ENCODE results near the gene ZNF354B. TPM values are rescaled to one million over a fixed set of nuclear protein-coding genes. Genes with fewer than 3 reads are reported as not detected.

The ZNF354B gene
- total and polyA plus RNA-seq, 2 of the 13 experiments (the other 11 are each of a cell fraction or from before 2014, with no cell fraction given), result 7.8 to 10.3 TPM

DNA sequence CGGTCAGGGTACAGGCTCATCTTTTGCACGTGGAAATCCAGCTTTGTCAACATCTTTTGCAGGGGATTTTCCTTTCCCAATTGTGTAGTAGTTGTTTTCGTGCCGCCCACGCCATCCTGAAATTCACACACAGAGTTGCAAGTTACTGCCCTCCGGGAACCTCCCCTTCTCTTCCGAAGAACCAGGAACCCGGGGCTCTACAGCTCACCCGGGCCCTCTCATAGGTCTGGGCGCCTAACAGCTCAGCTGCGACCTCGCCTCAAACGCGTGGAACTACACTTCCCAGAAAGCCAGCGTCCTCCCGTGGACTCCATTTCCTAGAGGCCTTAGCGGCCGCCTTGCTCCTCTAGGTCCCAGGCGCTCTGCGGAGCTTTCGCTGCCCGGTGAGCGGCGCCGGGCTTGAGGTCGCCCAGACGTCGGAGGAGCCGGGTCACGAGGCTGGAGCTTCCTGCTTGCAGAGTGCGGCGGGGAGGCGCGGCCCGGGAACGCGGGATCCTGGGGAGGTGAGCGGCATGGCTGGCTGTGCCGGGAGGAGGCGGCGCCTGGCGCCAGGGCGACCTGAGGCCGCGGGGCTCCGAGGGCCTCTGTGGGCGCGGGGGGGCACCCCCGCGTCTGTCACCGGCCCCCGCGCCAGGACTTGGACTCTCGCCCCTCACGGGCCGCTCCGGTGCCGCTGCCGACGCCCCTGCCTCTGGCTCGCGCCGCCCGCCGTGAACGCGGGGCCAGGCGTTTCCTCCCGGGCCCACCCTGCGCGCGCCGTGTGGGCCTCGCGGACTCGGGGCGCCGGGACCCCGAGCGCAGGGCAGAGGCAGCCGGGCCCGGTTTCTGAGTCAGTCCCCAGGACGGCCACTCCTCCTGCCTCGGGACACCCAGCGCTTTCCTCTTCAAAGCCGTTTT is at the start of gene ZNF354B (continued):
- peak; percentile 79; the same call in 1 of the 2 replicates for TF ChIP-seq ZNF761 (CRISPR knock-in tag; conservative IDR thresholded peaks at IDR 0.05)
- TF ChIP-seq, protein P1, sequence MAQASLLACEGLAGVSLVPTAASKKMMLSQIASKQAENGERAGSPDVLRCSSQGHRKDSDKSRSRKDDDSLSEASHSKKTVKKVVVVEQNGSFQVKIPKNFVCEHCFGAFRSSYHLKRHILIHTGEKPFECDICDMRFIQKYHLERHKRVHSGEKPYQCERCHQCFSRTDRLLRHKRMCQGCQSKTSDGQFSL (CRISPR knock-in tag; IDR thresholded peaks at IDR 0.05), result no peak
- TF ChIP-seq NFE2 (CRISPR knock-in tag; IDR thresholded peaks at IDR 0.05), result no peak
- no peak for TF ChIP-seq CENPT (CRISPR knock-in tag; IDR thresholded peaks at IDR 0.05; ENCODE audit: low read depth)
- TF ChIP-seq TCF12 (IDR thresholded peaks at IDR 0.05), result no peak
- TF ChIP-seq TCF12 (CRISPR knock-in tag; IDR thresholded peaks at IDR 0.05), result no peak
- TF ChIP-seq, protein P2, sequence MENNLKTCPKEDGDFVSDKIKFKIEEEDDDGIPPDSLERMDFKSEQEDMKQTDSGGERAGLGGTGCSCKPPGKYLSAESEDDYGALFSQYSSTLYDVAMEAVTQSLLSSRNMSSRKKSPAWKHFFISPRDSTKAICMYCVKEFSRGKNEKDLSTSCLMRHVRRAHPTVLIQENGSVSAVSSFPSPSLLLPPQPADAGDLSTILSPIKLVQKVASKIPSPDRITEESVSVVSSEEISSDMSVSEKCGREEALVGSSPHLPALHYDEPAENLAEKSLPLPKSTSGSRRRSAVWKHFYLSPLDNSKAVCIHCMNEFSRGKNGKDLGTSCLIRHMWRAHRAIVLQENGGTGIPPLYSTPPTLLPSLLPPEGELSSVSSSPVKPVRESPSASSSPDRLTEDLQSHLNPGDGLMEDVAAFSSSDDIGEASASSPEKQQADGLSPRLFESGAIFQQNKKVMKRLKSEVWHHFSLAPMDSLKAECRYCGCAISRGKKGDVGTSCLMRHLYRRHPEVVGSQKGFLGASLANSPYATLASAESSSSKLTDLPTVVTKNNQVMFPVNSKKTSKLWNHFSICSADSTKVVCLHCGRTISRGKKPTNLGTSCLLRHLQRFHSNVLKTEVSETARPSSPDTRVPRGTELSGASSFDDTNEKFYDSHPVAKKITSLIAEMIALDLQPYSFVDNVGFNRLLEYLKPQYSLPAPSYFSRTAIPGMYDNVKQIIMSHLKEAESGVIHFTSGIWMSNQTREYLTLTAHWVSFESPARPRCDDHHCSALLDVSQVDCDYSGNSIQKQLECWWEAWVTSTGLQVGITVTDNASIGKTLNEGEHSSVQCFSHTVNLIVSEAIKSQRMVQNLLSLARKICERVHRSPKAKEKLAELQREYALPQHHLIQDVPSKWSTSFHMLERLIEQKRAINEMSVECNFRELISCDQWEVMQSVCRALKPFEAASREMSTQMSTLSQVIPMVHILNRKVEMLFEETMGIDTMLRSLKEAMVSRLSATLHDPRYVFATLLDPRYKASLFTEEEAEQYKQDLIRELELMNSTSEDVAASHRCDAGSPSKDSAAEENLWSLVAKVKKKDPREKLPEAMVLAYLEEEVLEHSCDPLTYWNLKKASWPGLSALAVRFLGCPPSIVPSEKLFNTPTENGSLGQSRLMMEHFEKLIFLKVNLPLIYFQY (CRISPR knock-in tag; IDR thresholded peaks at IDR 0.05; ENCODE audit: borderline replicate concordance), result no peak
- TF ChIP-seq PHF5A (CRISPR knock-in tag; IDR thresholded peaks at IDR 0.05; ENCODE audit: low read depth, unreplicated experiment), result no peak
- TF ChIP-seq KLF13 (CRISPR knock-in tag; IDR thresholded peaks at IDR 0.05), result no peak
- no peak for TF ChIP-seq NR2F6 (IDR thresholded peaks at IDR 0.05)
- peak; percentile 47; the same call in 1 of the 2 replicates for TF ChIP-seq NR2F6 (CRISPR knock-in tag; IDR thresholded peaks at IDR 0.05)
- TF ChIP-seq TMF1 (CRISPR knock-in tag; IDR thresholded peaks at IDR 0.05; ENCODE audit: low read depth), result no peak
- TF ChIP-seq TCF7 (IDR thresholded peaks at IDR 0.05; ENCODE audit: low read depth), result no peak
- no peak for TF ChIP-seq MBD4 (IDR thresholded peaks at IDR 0.05; ENCODE audit: borderline replicate concordance, low read length)
- peak; percentile 28; the same call in 1 of the 2 replicates for TF ChIP-seq ZNF598 (CRISPR knock-in tag; IDR thresholded peaks at IDR 0.05; ENCODE audit: borderline replicate concordance)
- TF ChIP-seq, protein P3, sequence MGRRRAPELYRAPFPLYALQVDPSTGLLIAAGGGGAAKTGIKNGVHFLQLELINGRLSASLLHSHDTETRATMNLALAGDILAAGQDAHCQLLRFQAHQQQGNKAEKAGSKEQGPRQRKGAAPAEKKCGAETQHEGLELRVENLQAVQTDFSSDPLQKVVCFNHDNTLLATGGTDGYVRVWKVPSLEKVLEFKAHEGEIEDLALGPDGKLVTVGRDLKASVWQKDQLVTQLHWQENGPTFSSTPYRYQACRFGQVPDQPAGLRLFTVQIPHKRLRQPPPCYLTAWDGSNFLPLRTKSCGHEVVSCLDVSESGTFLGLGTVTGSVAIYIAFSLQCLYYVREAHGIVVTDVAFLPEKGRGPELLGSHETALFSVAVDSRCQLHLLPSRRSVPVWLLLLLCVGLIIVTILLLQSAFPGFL (CRISPR knock-in tag; IDR thresholded peaks at IDR 0.05), result no peak
- TF ChIP-seq CHD4 (IDR thresholded peaks at IDR 0.05; ENCODE audit: borderline replicate concordance, low read length), result no peak
- no peak for TF ChIP-seq KDM1A (CRISPR knock-in tag; IDR thresholded peaks at IDR 0.05)
- no peak for TF ChIP-seq ZNF724P (CRISPR knock-in tag; IDR thresholded peaks at IDR 0.05; ENCODE audit: borderline replicate concordance)
- TF ChIP-seq, protein P4, sequence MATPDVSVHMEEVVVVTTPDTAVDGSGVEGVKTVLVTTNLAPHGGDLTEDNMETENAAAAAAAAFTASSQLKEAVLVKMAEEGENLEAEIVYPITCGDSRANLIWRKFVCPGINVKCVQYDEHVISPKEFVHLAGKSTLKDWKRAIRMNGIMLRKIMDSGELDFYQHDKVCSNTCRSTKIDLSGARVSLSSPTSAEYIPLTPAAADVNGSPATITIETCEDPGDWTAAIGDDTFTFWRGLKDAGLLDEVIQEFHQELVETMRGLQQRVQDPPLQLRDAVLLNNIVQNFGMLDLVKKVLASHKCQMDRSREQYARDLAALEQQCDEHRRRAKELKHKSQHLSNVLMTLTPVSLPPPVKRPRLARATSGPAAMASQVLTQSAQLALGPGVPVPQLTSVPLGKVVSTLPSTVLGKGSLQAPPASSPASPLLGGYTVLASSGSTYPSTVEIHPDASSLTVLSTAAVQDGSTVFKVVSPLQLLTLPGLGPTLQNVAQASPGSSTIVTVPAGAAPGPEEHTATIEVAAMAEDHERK (CRISPR knock-in tag; IDR thresholded peaks at IDR 0.05; ENCODE audit: low read depth), result peak; percentile 51; the same call in 1 of the 2 replicates
- no peak for TF ChIP-seq TBX3 (IDR thresholded peaks at IDR 0.05; ENCODE audit: borderline replicate concordance)
- no peak for TF ChIP-seq MAZ (IDR thresholded peaks at IDR 0.05; ENCODE audit: borderline replicate concordance, low read depth, low read length)
- peak; percentile 82 for TF ChIP-seq MAZ (CRISPR knock-in tag; IDR thresholded peaks at IDR 0.05; ENCODE audit: low read depth)
- no peak for TF ChIP-seq RBAK (CRISPR knock-in tag; IDR thresholded peaks at IDR 0.05)
- no peak for TF ChIP-seq CC2D1A (CRISPR knock-in tag; IDR thresholded peaks at IDR 0.05)

Measured in HepG2 (cell line).